ENCODE data around the gene MAVS. TPM values are rescaled to one million over a fixed set of nuclear protein-coding genes. Genes with fewer than 3 reads are reported as not detected.

MAVS gene
- total RNA-seq, 1 experiment from 2014 or later, result 38.7 TPM

DNA sequence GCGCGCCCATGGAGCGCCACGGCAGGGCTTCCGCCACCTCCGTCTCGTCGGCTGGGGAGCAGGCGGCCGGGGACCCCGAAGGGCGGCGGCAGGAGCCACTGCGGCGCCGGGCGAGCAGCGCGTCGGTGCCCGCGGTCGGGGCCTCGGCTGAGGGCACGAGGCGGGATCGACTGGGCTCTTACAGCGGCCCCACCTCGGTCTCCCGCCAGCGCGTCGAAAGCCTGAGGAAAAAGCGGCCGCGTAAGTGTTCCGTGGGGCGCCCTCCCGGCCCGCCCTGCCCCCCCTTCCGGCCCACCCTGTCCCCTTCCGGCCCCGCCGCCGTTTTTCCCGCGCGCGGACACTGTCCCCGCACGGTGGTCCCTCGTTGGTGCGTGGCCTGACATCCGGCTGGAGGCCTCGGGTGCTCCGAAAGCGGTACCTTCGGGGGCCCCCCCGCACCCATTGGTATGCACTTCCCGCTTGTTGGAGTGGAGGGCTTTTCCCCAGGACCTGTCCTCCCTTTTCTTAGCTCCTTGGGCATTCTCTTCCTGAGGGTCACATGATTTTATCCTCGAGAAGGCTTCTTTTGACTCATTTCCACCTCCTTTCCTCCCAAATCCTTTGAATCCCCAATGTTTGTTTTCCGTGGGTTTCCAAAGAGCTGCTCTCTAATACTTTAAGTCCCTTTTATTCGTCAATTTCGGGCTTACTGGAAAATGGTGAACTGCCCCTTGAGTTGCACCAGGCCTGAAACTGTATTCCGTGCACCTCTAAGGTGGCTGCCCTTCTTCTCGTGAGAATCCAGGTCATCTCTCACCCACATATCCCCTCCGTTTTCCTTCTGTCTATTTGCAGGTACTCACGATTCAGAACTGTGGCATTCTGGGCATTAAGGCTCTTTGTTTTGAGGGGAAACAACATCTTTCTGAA, 43.1 kb downstream of the MAVS start:
- H3K9ac ChIP-seq (ENCODE audit: low read length), result peak overlapping the region; percentile 87
- H3K9me3 ChIP-seq (ENCODE audit: low read length), result no peaks in the 10 kb centered on the region
- H3K9me2 ChIP-seq (replicated peaks; ENCODE audit: low read length), result no peaks in the 10 kb centered on the region
- ATAC-seq, result peak; percentile 2
- H3K4me3 ChIP-seq (ENCODE audit: low read length), result peak overlapping the region; percentile 79
- peak overlapping the region; percentile 50 for H3K27ac ChIP-seq (ENCODE audit: low read length)
- peak overlapping the region; percentile 47; the same call in 1 of the 2 replicates for H2AFZ ChIP-seq (ENCODE audit: low read length)
- H3K27me3 ChIP-seq (ENCODE audit: low read length), result no peaks in the 10 kb centered on the region
- ChIA-PET CTCF (interaction anchor here (0.7 kb wide), 1 partner anchor 196 kb away, joined by 4 read pairs; no protein-coding TSS in a partner anchor), POLR2A (ENCODE audit: unreplicated experiment) (no interaction called here)
- H3K4me1 ChIP-seq (ENCODE audit: insufficient read depth, low read length), result peaks cover 39% of the 10 kb centered on the region
- TF ChIP-seq EZH2 (IDR thresholded peaks at IDR 0.05; ENCODE audit: low read length, unreplicated experiment) (no peak), EZH2phosphoT487 (IDR thresholded peaks at IDR 0.05; ENCODE audit: borderline replicate concordance, low read length) (no peak)
- TF ChIP-seq, protein P1, sequence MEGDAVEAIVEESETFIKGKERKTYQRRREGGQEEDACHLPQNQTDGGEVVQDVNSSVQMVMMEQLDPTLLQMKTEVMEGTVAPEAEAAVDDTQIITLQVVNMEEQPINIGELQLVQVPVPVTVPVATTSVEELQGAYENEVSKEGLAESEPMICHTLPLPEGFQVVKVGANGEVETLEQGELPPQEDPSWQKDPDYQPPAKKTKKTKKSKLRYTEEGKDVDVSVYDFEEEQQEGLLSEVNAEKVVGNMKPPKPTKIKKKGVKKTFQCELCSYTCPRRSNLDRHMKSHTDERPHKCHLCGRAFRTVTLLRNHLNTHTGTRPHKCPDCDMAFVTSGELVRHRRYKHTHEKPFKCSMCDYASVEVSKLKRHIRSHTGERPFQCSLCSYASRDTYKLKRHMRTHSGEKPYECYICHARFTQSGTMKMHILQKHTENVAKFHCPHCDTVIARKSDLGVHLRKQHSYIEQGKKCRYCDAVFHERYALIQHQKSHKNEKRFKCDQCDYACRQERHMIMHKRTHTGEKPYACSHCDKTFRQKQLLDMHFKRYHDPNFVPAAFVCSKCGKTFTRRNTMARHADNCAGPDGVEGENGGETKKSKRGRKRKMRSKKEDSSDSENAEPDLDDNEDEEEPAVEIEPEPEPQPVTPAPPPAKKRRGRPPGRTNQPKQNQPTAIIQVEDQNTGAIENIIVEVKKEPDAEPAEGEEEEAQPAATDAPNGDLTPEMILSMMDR (conservative IDR thresholded peaks at IDR 0.05; ENCODE audit: low read depth, low read length), result no peak
- intact Hi-C loops (cut with micrococcal nuclease), result loop anchor here (1.0 to 5.0 kb wide), 3 partner anchors 9 to 198 kb away; partner anchors contain the start of gene RNF24
- peak overlapping the region; percentile 99 for H3K4me2 ChIP-seq (ENCODE audit: low read length)
- BruUV-seq (replicated peaks), result TSS peak; percentile 46
- peaks cover 45% of the 10 kb centered on the region for H4K20me1 ChIP-seq (ENCODE audit: low read length)
- no peaks in the 10 kb centered on the region for H3F3A ChIP-seq (ENCODE audit: low read length, unreplicated experiment)
- peaks cover 2% of the 10 kb centered on the region; the same call in 1 of the 2 replicates for H3K36me3 ChIP-seq (ENCODE audit: low read depth, low read length)
- peaks cover 74% of the 10 kb centered on the region for H3K79me2 ChIP-seq (ENCODE audit: low read length)
- peak; percentile 27 for DNase-seq

DNA sequence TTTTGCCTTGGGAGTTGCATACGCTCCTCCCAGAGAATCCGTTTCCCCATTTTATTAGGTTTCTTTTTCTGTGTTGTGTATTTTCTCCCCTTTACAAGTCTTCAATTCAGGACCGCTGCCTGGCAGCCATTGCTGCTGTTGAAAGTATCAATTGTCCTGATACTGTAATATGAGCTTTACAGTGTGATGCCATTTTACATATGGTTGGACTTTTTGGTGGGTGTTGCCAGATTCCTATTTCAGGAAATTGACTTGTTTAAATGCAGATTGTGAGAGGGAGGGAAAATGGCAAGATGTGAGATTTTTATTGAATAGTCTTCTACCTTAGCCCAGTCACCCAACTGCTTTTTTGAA, 43.7 kb downstream of the MAVS start:
- Histone ChIP-seq H3F3A (ENCODE audit: low read length, unreplicated experiment) (no peaks in the 10 kb centered on the region), H3K9me3 (ENCODE audit: low read length) (no peaks in the 10 kb centered on the region), H3K4me2 (ENCODE audit: low read length) (peak overlapping the region; percentile 99), H3K9me2 (replicated peaks; ENCODE audit: low read length) (no peaks in the 10 kb centered on the region), H3K27ac (ENCODE audit: low read length) (peak overlapping the region; percentile 50), H3K79me2 (ENCODE audit: low read length) (peaks cover 80% of the 10 kb centered on the region), H3K9ac (ENCODE audit: low read length) (peak overlapping the region; percentile 87), H3K4me3 (ENCODE audit: low read length) (peak overlapping the region; percentile 79), H3K36me3 (ENCODE audit: low read depth, low read length) (peaks cover 5% of the 10 kb centered on the region; the same call in 1 of the 2 replicates), H4K20me1 (ENCODE audit: low read length) (peaks cover 49% of the 10 kb centered on the region), H2AFZ (ENCODE audit: low read length) (no peak overlapping the region), H3K27me3 (ENCODE audit: low read length) (no peaks in the 10 kb centered on the region), H3K4me1 (ENCODE audit: insufficient read depth, low read length) (peaks cover 39% of the 10 kb centered on the region)
- ATAC-seq (no peak), DNase-seq (peak; percentile 51)
- POLR2A ChIA-PET (ENCODE audit: unreplicated experiment), result interaction anchor here (0.6 kb wide), 1 partner anchor 186 kb away, joined by 4 read pairs; no protein-coding TSS in a partner anchor
- BruUV-seq (replicated peaks), result no TSS peak
- TF ChIP-seq EZH2phosphoT487 (IDR thresholded peaks at IDR 0.05; ENCODE audit: borderline replicate concordance, low read length) (no peak), EZH2 (IDR thresholded peaks at IDR 0.05; ENCODE audit: low read length, unreplicated experiment) (no peak)
- TF ChIP-seq, protein P1 (conservative IDR thresholded peaks at IDR 0.05; ENCODE audit: low read depth, low read length), result no peak
- intact Hi-C loops (cut with micrococcal nuclease), result loop anchor here (1.0 to 5.0 kb wide), 3 partner anchors 8 to 197 kb away; partner anchors contain the start of gene RNF24
- CTCF ChIA-PET, result interaction anchor here (0.6 to 0.7 kb wide), 2 partner anchors 104 to 195 kb away, joined by 3 to 4 read pairs; partner anchors contain the start of gene CENPB
